ENCODE measurements around the gene CEACAM19. TPM values are rescaled to one million over a fixed set of nuclear protein-coding genes. Genes with fewer than 3 reads are reported as not detected.
"Not testable (repeated sequence)": the region's sequence is repeated elsewhere in the genome, so short reads cannot be mapped to it uniquely, and the experiment has no call there.

The CEACAM19 gene
- total RNA-seq, 1 donor from 2014 or later = 1.5 TPM

DNA sequence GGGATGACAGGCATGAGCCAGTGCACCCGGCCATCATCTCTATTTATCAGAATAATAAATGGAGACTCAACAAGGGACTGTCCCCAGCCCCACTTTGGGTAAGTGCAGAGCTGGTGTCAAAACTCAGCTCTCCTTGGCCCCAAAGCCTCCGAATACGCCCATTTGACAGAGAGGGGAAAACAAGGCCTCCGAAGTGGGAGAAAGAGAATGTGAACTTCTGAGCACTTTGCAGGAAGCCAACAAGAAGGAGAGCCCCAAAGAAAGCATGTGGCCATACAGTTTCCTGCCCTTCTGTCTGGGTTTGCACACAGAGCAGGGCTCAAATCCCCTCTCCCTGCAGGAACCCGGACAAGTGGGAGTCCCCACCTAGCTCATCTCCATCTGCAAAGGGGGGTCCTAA is 29.3 kb downstream of the CEACAM19 start:
- DNase-seq (ENCODE audit: low spot score) = no peak
- peaks cover 2% of the 10 kb centered on the region for H3K27me3 Mint-ChIP-seq (ENCODE audit: low read depth)
- no peaks in the 10 kb centered on the region for H3K36me3 Mint-ChIP-seq (ENCODE audit: low read depth)
- intact Hi-C loops (cut with micrococcal nuclease) = no loop called here
- H3K4me3 Mint-ChIP-seq (ENCODE audit: low read depth) = no peak overlapping the region
- H3K27ac Mint-ChIP-seq = no peak overlapping the region
- no peaks in the 10 kb centered on the region for H3K9me3 Mint-ChIP-seq
- H3K4me1 Mint-ChIP-seq (ENCODE audit: low read depth) = no peaks in the 10 kb centered on the region

GRCh38 chr19:44701228-44701627 is 29.9 kb downstream of the CEACAM19 start:
- Mint-ChIP-seq H3K4me3 (ENCODE audit: low read depth) (no peak overlapping the region), H3K27ac (no peak overlapping the region), H3K9me3 (no peaks in the 10 kb centered on the region), H3K27me3 (ENCODE audit: low read depth) (no peaks in the 10 kb centered on the region), H3K36me3 (ENCODE audit: low read depth) (no peaks in the 10 kb centered on the region), H3K4me1 (ENCODE audit: low read depth) (no peaks in the 10 kb centered on the region)
- no peak for DNase-seq (ENCODE audit: low spot score)
- intact Hi-C loops (cut with micrococcal nuclease) = no loop called here

DNA sequence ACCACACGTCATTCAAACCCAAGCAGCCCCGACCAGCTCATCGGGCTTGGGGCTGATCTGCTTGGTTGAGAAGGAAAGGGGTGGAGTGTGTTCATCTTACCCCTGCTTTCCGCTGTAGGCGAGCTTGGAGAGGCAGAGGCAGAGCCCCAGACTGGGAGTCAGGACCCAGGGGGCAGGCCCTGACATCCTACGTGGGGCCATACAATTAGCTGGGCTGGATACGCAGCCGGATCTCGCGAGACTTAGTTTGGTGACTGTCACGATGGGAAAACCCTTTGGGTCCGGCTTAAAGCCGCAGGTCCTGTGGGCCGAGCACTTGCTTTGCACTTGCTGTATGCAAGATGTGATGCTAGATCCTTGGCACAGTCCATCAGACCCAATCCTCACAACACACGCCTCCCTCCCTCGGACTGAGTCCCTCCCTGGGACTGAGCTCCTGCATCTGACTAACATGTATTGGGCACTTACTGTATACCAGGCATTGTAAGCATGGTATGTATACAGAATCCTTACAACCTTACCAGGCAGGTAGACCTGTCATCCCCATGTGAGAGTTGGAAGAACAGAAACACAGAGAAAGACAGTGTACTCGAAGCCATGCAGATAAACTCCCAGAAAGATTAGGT is 31.4 kb downstream of the CEACAM19 start:
- Mint-ChIP-seq H3K27me3 (ENCODE audit: low read depth) (no peaks in the 10 kb centered on the region), H3K36me3 (ENCODE audit: low read depth) (no peaks in the 10 kb centered on the region), H3K27ac (no peak overlapping the region), H3K9me3 (no peaks in the 10 kb centered on the region), H3K4me3 (ENCODE audit: low read depth) (no peak overlapping the region), H3K4me1 (ENCODE audit: low read depth) (no peaks in the 10 kb centered on the region)
- no peak for DNase-seq (ENCODE audit: low spot score)
- intact Hi-C loops (cut with micrococcal nuclease) = no loop called here

GRCh38 chr19:44703336-44704078 is 32.2 kb downstream of the CEACAM19 start:
- Mint-ChIP-seq H3K27ac (no peak overlapping the region), H3K27me3 (ENCODE audit: low read depth) (no peaks in the 10 kb centered on the region), H3K36me3 (ENCODE audit: low read depth) (no peaks in the 10 kb centered on the region), H3K4me3 (ENCODE audit: low read depth) (no peak overlapping the region), H3K9me3 (no peaks in the 10 kb centered on the region), H3K4me1 (ENCODE audit: low read depth) (no peaks in the 10 kb centered on the region)
- no peak for DNase-seq (ENCODE audit: low spot score)
- intact Hi-C loops (cut with micrococcal nuclease) = no loop called here

DNA sequence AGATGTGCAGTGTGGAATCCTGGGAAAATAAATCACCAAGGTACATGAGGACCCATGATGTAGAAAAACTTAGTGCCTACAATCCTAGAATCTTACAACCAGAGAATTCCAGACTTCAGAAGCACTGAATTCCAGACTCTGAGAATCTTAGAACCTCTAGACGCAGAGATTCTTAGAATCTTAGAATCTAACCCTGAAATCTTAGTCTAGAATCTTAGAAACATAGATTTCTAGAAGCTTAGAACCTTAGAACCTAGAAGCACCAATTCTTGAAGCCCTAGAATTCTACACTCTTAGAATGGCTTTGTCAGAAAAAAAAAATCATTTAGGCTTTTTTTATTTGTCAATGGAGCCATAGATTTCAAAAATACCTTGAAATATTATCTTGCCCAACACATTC is 33.7 kb downstream of the CEACAM19 start:
- no peaks in the 10 kb centered on the region for H3K36me3 Mint-ChIP-seq (ENCODE audit: low read depth)
- H3K4me1 Mint-ChIP-seq (ENCODE audit: low read depth) = no peaks in the 10 kb centered on the region
- DNase-seq (ENCODE audit: low spot score) = no peak
- no peak overlapping the region for H3K4me3 Mint-ChIP-seq (ENCODE audit: low read depth)
- H3K27me3 Mint-ChIP-seq (ENCODE audit: low read depth) = no peaks in the 10 kb centered on the region
- H3K9me3 Mint-ChIP-seq = no peaks in the 10 kb centered on the region
- intact Hi-C loops (cut with micrococcal nuclease) = no loop called here
- H3K27ac Mint-ChIP-seq = no peak overlapping the region

DNA sequence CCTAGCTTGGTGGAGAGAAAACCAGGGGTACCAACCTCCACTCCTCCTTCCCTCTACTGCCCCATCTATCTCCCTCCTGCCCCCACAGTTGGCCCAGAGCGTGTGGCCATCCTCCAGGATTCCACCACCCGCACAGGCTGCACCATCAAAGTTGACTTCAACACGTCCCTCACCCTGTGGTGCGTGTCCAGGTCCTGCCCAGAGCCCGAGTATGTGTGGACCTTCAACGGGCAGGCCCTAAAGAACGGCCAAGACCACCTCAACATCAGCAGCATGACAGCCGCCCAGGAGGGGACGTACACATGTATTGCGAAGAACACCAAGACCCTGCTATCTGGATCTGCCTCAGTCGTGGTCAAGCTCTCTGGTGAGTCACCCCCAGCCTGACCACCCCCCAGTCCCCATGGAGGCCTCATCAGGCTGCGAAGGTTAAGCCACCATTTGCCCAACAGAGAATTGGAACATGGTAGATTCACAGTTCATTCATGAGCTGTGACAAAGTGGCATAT is 34.3 kb downstream of the CEACAM19 start:
- Mint-ChIP-seq H3K9me3 (no peaks in the 10 kb centered on the region), H3K36me3 (ENCODE audit: low read depth) (no peaks in the 10 kb centered on the region), H3K27me3 (ENCODE audit: low read depth) (no peaks in the 10 kb centered on the region), H3K4me1 (ENCODE audit: low read depth) (no peaks in the 10 kb centered on the region), H3K4me3 (ENCODE audit: low read depth) (no peak overlapping the region), H3K27ac (no peak overlapping the region)
- no peak for DNase-seq (ENCODE audit: low spot score)
- intact Hi-C loops (cut with micrococcal nuclease) = no loop called here

GRCh38 chr19:44706506-44707236 is 35.4 kb downstream of the CEACAM19 start:
- H3K4me3 Mint-ChIP-seq (ENCODE audit: low read depth) = no peak overlapping the region
- peaks cover 4% of the 10 kb centered on the region for H3K4me1 Mint-ChIP-seq (ENCODE audit: low read depth)
- intact Hi-C loops (cut with micrococcal nuclease) = no loop called here

DNA sequence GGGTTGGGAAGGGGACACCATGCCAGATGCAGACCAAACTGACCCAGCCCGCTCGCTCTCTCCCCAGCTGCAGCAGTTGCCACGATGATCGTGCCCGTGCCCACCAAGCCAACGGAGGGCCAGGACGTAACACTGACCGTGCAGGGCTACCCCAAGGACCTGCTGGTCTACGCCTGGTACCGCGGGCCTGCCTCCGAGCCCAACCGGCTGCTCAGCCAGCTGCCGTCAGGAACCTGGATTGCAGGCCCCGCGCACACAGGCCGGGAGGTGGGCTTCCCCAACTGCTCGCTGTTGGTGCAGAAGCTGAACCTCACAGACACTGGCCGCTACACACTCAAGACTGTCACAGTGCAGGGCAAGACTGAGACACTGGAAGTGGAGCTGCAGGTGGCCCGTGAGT is 36.5 kb downstream of the CEACAM19 start:
- no peak overlapping the region for H3K4me3 Mint-ChIP-seq (ENCODE audit: low read depth)
- H3K27me3 Mint-ChIP-seq (ENCODE audit: low read depth) = no peaks in the 10 kb centered on the region
- H3K36me3 Mint-ChIP-seq (ENCODE audit: low read depth) = no peaks in the 10 kb centered on the region
- intact Hi-C loops (cut with micrococcal nuclease) = no loop called here
- H3K9me3 Mint-ChIP-seq = no peaks in the 10 kb centered on the region
- H3K27ac Mint-ChIP-seq = no peak overlapping the region
- no peak for DNase-seq (ENCODE audit: low spot score)
- H3K4me1 Mint-ChIP-seq (ENCODE audit: low read depth) = peaks cover 4% of the 10 kb centered on the region

More at GRCh38 chr19:44706506-44707236, 35.4 kb downstream of the CEACAM19 start:
- no peaks in the 10 kb centered on the region for H3K27me3 Mint-ChIP-seq (ENCODE audit: low read depth)
- no peak for DNase-seq (ENCODE audit: low spot score)
- no peaks in the 10 kb centered on the region for H3K9me3 Mint-ChIP-seq
- no peak overlapping the region for H3K27ac Mint-ChIP-seq
- H3K36me3 Mint-ChIP-seq (ENCODE audit: low read depth) = no peaks in the 10 kb centered on the region

- Mint-ChIP-seq H3K9me3 (no peaks in the 10 kb centered on the region), H3K4me1 (ENCODE audit: low read depth) (peaks cover 4% of the 10 kb centered on the region), H3K27me3 (ENCODE audit: low read depth) (no peaks in the 10 kb centered on the region), H3K27ac (no peak overlapping the region), H3K36me3 (ENCODE audit: low read depth) (no peaks in the 10 kb centered on the region), H3K4me3 (ENCODE audit: low read depth) (no peak overlapping the region)
- DNase-seq (ENCODE audit: low spot score) = no peak
- intact Hi-C loops (cut with micrococcal nuclease) = no loop called here
These were observed 37.7 kb downstream of the CEACAM19 start for GRCh38 chr19:44708940-44709339.

GRCh38 chr19:44709434-44710266 is 38.4 kb downstream of the CEACAM19 start:
- H3K27me3 Mint-ChIP-seq (ENCODE audit: low read depth); H3K4me1 Mint-ChIP-seq (ENCODE audit: low read depth); H3K9me3 Mint-ChIP-seq; H3K27ac Mint-ChIP-seq; H3K4me3 Mint-ChIP-seq (ENCODE audit: low read depth); DNase-seq (ENCODE audit: low spot score); intact Hi-C loops (cut with micrococcal nuclease); H3K36me3 Mint-ChIP-seq (ENCODE audit: low read depth): not testable (repeated sequence)

DNA sequence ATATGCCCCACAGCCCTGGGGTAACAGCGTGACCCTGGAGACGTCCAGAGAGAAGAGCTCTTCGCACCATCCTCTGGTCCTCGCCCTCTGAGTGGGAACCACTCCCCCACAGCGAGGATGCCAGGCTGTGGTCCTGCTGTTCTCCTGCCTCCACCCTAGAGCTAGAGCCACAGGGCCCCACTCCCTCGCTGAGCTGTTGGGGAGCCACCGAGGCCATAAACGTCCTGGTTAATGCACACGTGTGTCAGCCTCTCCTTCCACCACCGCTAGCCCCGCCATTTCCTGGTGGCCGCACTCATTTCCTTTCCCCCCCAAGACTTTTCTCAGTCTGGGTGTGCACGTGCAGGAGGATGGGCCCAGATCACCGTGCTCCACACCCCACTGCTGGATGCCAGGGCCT is 39.2 kb downstream of the CEACAM19 start:
- H3K4me1 Mint-ChIP-seq (ENCODE audit: low read depth) = peaks cover 4% of the 10 kb centered on the region
- H3K4me3 Mint-ChIP-seq (ENCODE audit: low read depth) = no peak overlapping the region
- H3K27ac Mint-ChIP-seq = no peak overlapping the region
- intact Hi-C loops (cut with micrococcal nuclease) = no loop called here
- H3K27me3 Mint-ChIP-seq (ENCODE audit: low read depth) = no peaks in the 10 kb centered on the region
- H3K36me3 Mint-ChIP-seq (ENCODE audit: low read depth) = peaks cover under 1% of the 10 kb centered on the region
- H3K9me3 Mint-ChIP-seq = peaks cover 14% of the 10 kb centered on the region
- DNase-seq (ENCODE audit: low spot score) = no peak

DNA sequence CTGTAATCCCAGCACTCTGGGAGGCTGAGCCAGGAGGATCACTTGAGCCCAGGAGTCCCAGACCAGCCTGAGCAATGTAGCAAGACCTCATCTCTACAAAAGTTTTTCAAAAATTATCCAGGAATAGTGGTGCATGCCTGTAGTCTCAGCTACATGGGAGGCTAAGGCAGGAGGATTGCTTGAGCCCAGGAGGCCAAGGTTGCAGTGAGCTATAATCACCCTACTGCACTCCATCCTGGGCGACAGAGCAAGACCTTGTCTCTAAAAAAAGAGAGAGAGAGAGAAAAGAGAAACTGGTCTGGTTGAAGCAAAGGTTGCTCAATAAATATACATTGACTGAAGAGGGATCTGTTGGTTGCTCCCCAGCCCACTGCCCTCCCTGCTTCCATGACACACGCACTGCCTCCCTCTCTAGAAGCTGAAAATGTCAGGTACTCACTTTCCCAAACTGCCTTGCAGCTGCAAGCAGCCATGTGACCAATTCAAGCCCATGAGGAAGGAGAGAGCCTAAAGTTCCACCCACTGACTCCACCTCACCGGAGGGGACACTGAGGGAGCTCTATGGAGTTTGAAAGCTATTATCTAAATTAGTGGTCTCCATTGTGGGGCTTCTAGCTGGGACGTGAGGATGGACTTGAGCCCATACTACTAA is 41.7 kb downstream of the CEACAM19 start:
- Mint-ChIP-seq H3K36me3 (ENCODE audit: low read depth) (peaks cover 3% of the 10 kb centered on the region), H3K27ac (no peak overlapping the region), H3K4me3 (ENCODE audit: low read depth) (no peak overlapping the region), H3K27me3 (ENCODE audit: low read depth) (no peaks in the 10 kb centered on the region), H3K9me3 (peaks cover 21% of the 10 kb centered on the region), H3K4me1 (ENCODE audit: low read depth) (peaks cover 4% of the 10 kb centered on the region)
- intact Hi-C loops (cut with micrococcal nuclease) = no loop called here
- no peak for DNase-seq (ENCODE audit: low spot score)
